Brain microvascular endothelial cell (primary cell): ENCODE results near the gene CNTROB.
"Not testable (repeated sequence)": the region's sequence is repeated elsewhere in the genome, so short reads cannot be mapped to it uniquely, and the experiment has no call there.

Experiments used
- DNase-seq: peaks from one replicate; pipeline ENCODE4 v3.0.0-alpha.2; 2020
- H3K27ac ChIP-seq: fragments of 250-450 bp; sonication (Bioruptor Pico); 2 replicates; pipeline ENCODE4 v1.5.1; 2020; ENCODE audit warnings: mild to moderate bottlenecking, moderate library complexity
- H3K27me3 ChIP-seq: fragments of 250-450 bp; sonication (Bioruptor Pico); replicated peaks from 2 replicates; pipeline ENCODE4 v1.5.1; 2020; ENCODE audit warnings: mild to moderate bottlenecking
- H3K36me3 ChIP-seq: fragments of 250-450 bp; sonication (Bioruptor Pico); replicated peaks from 2 replicates; pipeline ENCODE4 v1.5.1; 2020; ENCODE audit warnings: mild to moderate bottlenecking
- H3K4me3 ChIP-seq: 2 replicates; pipeline ENCODE4 v1.5.1; 2011; ENCODE audit warnings: low read depth, mild to moderate bottlenecking, control low read depth, low read length, moderate library complexity
- CTCF ChIP-seq: IDR thresholded peaks from 2 replicates; pipeline ENCODE4 v1.5.1; 2011; ENCODE audit warnings: low read depth, mild to moderate bottlenecking, moderate library complexity, low read length, control low read depth, inconsistent platforms; ENCODE audit errors: missing control alignments
- in situ Hi-C: cut with HindIII; loops from 2 replicates; pipeline ENCODE4 v1.10.0; 2017; ENCODE audit warnings: low sequenced_read_pairs, low pct_ligation_motif_present

The CNTROB gene

DNA sequence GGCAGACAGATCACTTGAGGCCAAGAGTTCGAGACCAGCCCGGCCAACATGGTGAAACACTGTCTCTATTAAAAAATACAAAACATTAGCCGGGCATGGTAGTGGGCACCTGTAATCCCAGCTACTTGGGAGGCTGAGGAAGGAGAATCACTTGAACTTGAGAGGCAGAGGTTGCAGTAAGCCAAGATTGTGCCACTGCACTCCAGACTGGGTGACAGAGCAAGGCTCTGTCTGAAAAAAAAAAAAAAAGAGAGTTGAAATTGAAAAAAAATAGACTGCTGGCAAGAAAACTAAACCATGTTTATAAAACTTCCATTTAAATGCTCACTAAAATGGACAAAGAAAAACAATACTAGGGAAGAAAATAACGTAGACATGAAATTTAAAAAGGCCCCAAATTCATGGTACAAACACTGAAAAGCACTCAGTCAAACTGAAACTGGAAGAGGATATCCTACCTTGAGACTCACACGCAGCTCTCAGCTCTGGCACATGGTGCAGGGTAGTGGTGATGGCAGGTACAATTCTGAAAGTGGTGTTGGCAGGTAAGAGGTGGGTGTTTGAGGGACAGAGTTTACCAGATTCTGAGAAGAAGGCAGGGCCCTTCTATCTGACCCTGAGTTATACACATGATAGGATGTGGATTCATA, 19.3 kb downstream of the CNTROB start:
- no peak for DNase-seq
- no peaks in the 10 kb centered on the region for H3K27me3 ChIP-seq
- H3K36me3 ChIP-seq = peaks cover 24% of the 10 kb centered on the region
- in situ Hi-C loops = no loop called here
- H3K4me3 ChIP-seq = no peak overlapping the region
- no peak overlapping the region for H3K27ac ChIP-seq
- TF ChIP-seq CTCF = no peak

GRCh38 chr17:7953266-7953665, 21.3 kb downstream of the CNTROB start:
- in situ Hi-C loops, H3K27ac ChIP-seq, H3K36me3 ChIP-seq, H3K27me3 ChIP-seq, H3K4me3 ChIP-seq, DNase-seq: not testable (repeated sequence)

DNA sequence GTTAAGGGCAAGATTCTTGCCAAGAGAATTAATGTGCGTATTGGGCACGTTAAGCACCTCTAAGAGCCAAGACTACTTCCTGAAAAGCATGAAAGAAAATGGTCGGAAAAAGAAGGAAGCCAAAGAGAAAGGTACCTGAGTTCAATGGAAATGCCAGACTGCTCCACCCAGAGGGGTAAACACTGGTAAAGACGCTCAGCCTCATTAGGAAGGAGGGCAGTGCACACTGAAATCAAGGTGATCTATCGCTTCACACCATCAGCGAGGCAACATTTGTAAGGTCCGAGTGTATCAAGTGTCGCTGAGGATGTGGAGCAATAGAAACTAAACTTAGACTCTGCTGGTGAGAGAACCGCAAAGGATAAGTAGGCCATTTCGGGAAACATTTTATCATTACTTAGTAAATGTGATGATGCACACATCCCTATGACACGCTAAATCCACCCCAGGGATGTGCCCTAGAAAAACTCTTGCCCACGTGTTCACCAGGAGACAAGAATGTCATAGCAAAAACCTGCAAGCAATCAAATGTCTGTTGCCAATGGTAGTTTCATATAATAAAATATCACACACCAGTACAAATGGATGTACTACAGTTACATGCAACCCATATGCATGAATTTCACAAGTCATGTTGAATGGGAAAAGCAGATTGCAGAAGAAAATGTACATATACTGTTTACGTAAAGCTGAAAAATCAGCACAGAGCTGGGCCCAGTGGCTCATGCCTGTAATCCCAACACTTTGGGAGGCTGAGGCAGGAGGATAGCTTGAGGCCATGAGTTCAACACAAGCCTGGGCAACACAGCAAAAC, 23.6 kb downstream of the CNTROB start:
- no peaks in the 10 kb centered on the region for H3K27me3 ChIP-seq
- H3K4me3 ChIP-seq = no peak overlapping the region
- H3K27ac ChIP-seq = no peak overlapping the region
- DNase-seq = no peak
- no peak for TF ChIP-seq CTCF
- in situ Hi-C loops = no loop called here
- H3K36me3 ChIP-seq = no peaks in the 10 kb centered on the region

- Histone ChIP-seq H3K4me3 (no peak overlapping the region), H3K36me3 (no peaks in the 10 kb centered on the region), H3K27me3 (no peaks in the 10 kb centered on the region), H3K27ac (no peak overlapping the region)
- DNase-seq = no peak
- in situ Hi-C loops = no loop called here
- TF ChIP-seq CTCF = no peak
These were observed 24.4 kb downstream of the CNTROB start for GRCh38 chr17:7956228-7956965.

GRCh38 chr17:7959503-7960253, 27.7 kb downstream of the CNTROB start:
- H3K27ac ChIP-seq = no peak overlapping the region

More at GRCh38 chr17:7959503-7960253, 27.7 kb downstream of the CNTROB start:
- H3K27me3 ChIP-seq = no peaks in the 10 kb centered on the region
- TF ChIP-seq CTCF = no peak
- H3K4me3 ChIP-seq = no peak overlapping the region
- DNase-seq = no peak
- in situ Hi-C loops = no loop called here
- H3K36me3 ChIP-seq = no peaks in the 10 kb centered on the region
